Panc1 (cell line): ENCODE data around the gene SEL1L3. TPM values are rescaled to one million over a fixed set of nuclear protein-coding genes. Genes with fewer than 3 reads are reported as not detected.

ENCODE experiments used
- ATAC-seq: fragments of 200-7000 bp; cut with Tn5 transposase; 2 replicates; pipeline ENCODE4 v1.9.1; 2020; ENCODE audit warnings: mild to moderate bottlenecking, moderate library complexity
- BruUV-seq: library from RNA; stranded (reverse); fragments of 400-500 nt; replicated peaks from 2 replicates; lab custom pipeline; 2021; lab: Mats Ljungman, UMichigan
- CTCF ChIA-PET: fragments of 300-600 bp; sonication (Branson Sonifier 250); formaldehyde crosslinking; loops from one replicate; lab custom pipeline; 2022; ENCODE audit warnings: antibody characterized with exemption; lab: Charles Lee
- POLR2A ChIA-PET: fragments of 300-600 bp; sonication (Branson Sonifier 250); formaldehyde crosslinking; loops from one replicate; lab custom pipeline; 2022; ENCODE audit warnings: antibody characterized with exemption; lab: Charles Lee
- DNase-seq: peaks from one replicate; pipeline ENCODE4 v3.0.0-alpha.2; 2010; ENCODE audit warnings: low read depth, low spot score
- H3K27ac ChIP-seq: 2 replicates; pipeline ENCODE4 v1.5.1; 2011; ENCODE audit warnings: mild to moderate bottlenecking, low read length, inconsistent platforms
- H3K27me3 ChIP-seq: fragments of 200-500 bp; sonication (Bioruptor generic); 2 replicates; pipeline ENCODE4 v1.6.0; 2014; ENCODE audit warnings: low read length, inconsistent platforms; ENCODE audit not compliant: control insufficient read depth, insufficient read depth
- H3K36me3 ChIP-seq: fragments of 200-500 bp; sonication (Bioruptor generic); 2 replicates; pipeline ENCODE4 v1.5.1; 2014; ENCODE audit warnings: inconsistent platforms, mild to moderate bottlenecking, low read length, moderate library complexity; ENCODE audit not compliant: control insufficient read depth, insufficient read depth
- H3K4me1 ChIP-seq: 2 replicates; pipeline ENCODE4 v1.5.1; 2011; ENCODE audit warnings: inconsistent platforms, mild to moderate bottlenecking, low read length, moderate library complexity; ENCODE audit not compliant: control insufficient read depth, insufficient read depth
- H3K4me3 ChIP-seq, 2 experiments: 2 replicates each; pipeline ENCODE4 v1.5.1; 2011 to 2012; ENCODE audit warnings: low read depth in 2 of 2, low read length in 2 of 2, mild to moderate bottlenecking in 2 of 2, inconsistent platforms in 1 of 2, moderate library complexity in 1 of 2
- H3K9me3 ChIP-seq: fragments of 200-500 bp; sonication (Bioruptor generic); 2 replicates; pipeline ENCODE4 v1.5.1; 2014; ENCODE audit warnings: low read depth, mild to moderate bottlenecking, inconsistent platforms, low read length, moderate library complexity; ENCODE audit not compliant: control insufficient read depth, insufficient read depth
- CTCF ChIP-seq: fragments of 450-650 bp; IDR thresholded peaks from 2 replicates; pipeline ENCODE4 v1.5.1; 2017; ENCODE audit warnings: mild to moderate bottlenecking
- POLR2AphosphoS5 ChIP-seq: IDR thresholded peaks from 2 replicates; pipeline ENCODE4 v1.6.1; 2012; ENCODE audit warnings: mild to moderate bottlenecking, low read depth, low read length, moderate library complexity
- REST ChIP-seq, 2 experiments: IDR thresholded peaks; 2 replicates each; pipeline ENCODE4 v1.6.1; 2011 to 2012; ENCODE audit warnings: low read depth in 2 of 2, control low read depth in 1 of 2, low read length in 1 of 2, mild to moderate bottlenecking in 1 of 2, moderate library complexity in 1 of 2; ENCODE audit not compliant: insufficient read depth in 1 of 2
- SIN3A ChIP-seq: IDR thresholded peaks from 2 replicates; pipeline ENCODE4 v1.6.1; 2012; ENCODE audit warnings: low read depth, mild to moderate bottlenecking, low read length, moderate library complexity, borderline replicate concordance; ENCODE audit not compliant: insufficient read depth
- TCF7L2 ChIP-seq: IDR thresholded peaks from 2 replicates; pipeline ENCODE4 v1.6.1; 2011; ENCODE audit warnings: mild to moderate bottlenecking, low read depth, low read length, inconsistent platforms
- in situ Hi-C: cut with HindIII; loops from 2 replicates; pipeline ENCODE4 v1.10.0; 2016; ENCODE audit warnings: low sequenced_read_pairs, low pct_unique_long_range_greater_than_20kb
- intact Hi-C: fragments of 100-400 bp; cut with micrococcal nuclease; formaldehyde crosslinking; loops from one replicate; pipeline ENCODE4 v1.10.0; 2022; ENCODE audit not compliant: unreplicated experiment
- total RNA-seq: library from RNA; stranded (reverse); gene quantifications from one replicate; pipeline ENCODE4 v1.2.1, GENCODE V29; 2021; ENCODE audit not compliant: unreplicated experiment

Gene SEL1L3
- total RNA-seq, 1 experiment from 2014 or later = 1.1 TPM

GRCh38 chr4:25797136-25797535, 65.7 kb downstream of the SEL1L3 start:
- ATAC-seq = no peak
- BruUV-seq = no TSS peak
- no peak for DNase-seq
- Histone ChIP-seq H3K4me3 (no peak overlapping the region), H3K4me1 (no peaks in the 10 kb centered on the region), H3K27me3 (no peaks in the 10 kb centered on the region), H3K36me3 (no peaks in the 10 kb centered on the region), H3K27ac (no peak overlapping the region), H3K9me3 (no peaks in the 10 kb centered on the region)
- CTCF ChIA-PET = no interaction called here
- TF ChIP-seq POLR2AphosphoS5 (no peak), REST (IDR thresholded peaks at IDR 0.05; ENCODE audit: insufficient read depth in 1 of 2, low read depth in 2 of 2, low read length in 1 of 2) (no peak), TCF7L2 (no peak), CTCF (no peak), SIN3A (no peak)
- intact Hi-C loops (no loop called here), in situ Hi-C loops (no loop called here)
- POLR2A ChIA-PET = no interaction called here

- H3K4me1 ChIP-seq = no peaks in the 10 kb centered on the region
- no peak for ATAC-seq
- no peak for DNase-seq
- in situ Hi-C loops = no loop called here
- no peak for TF ChIP-seq TCF7L2
- TF ChIP-seq CTCF = no peak
- no peak for TF ChIP-seq REST (IDR thresholded peaks at IDR 0.05; ENCODE audit: insufficient read depth in 1 of 2, low read depth in 2 of 2, low read length in 1 of 2)
- no peak for TF ChIP-seq SIN3A
- TF ChIP-seq POLR2AphosphoS5 = no peak
- no peaks in the 10 kb centered on the region for H3K36me3 ChIP-seq
- no TSS peak for BruUV-seq
- H3K27me3 ChIP-seq = no peaks in the 10 kb centered on the region
- intact Hi-C loops = no loop called here
- H3K4me3 ChIP-seq = no peak overlapping the region
- POLR2A ChIA-PET = no interaction called here
- no peak overlapping the region for H3K27ac ChIP-seq
- no peaks in the 10 kb centered on the region for H3K9me3 ChIP-seq
- CTCF ChIA-PET = no interaction called here
Observed at GRCh38 chr4:25795566-25796454, 67.0 kb downstream of the SEL1L3 start.
